MM.1S (cell line): ENCODE results near the gene ADH1C.

ENCODE experiments used
- DNase-seq: peaks from one replicate; pipeline ENCODE4 v3.0.0-alpha.2; 2015
- H2AFZ ChIP-seq: fragments of 300-600 bp; sonication (generic); 2 replicates; pipeline ENCODE4 v1.6.0; 2016; ENCODE audit warnings: antibody characterized with exemption, low read length
- H3F3A ChIP-seq: fragments of 300-600 bp; sonication (generic); 2 replicates; pipeline ENCODE4 v1.6.1; 2016; ENCODE audit warnings: mild to moderate bottlenecking, antibody characterized with exemption, low read length, moderate library complexity, mixed read lengths; ENCODE audit not compliant: insufficient read depth
- H3K27ac ChIP-seq: fragments of 300-600 bp; sonication (generic); 2 replicates; pipeline ENCODE4 v1.5.1; 2016; ENCODE audit warnings: mild to moderate bottlenecking, low read length
- H3K27me3 ChIP-seq: fragments of 300-600 bp; sonication (generic); replicated peaks from 2 replicates; pipeline ENCODE4 v1.6.0; 2016; ENCODE audit warnings: low read length; ENCODE audit not compliant: insufficient read depth
- H3K36me3 ChIP-seq: fragments of 300-600 bp; sonication (generic); replicated peaks from 2 replicates; pipeline ENCODE4 v1.6.1; 2016; ENCODE audit warnings: mild to moderate bottlenecking, low read length, mixed read lengths; ENCODE audit not compliant: insufficient read depth
- H3K4me1 ChIP-seq: fragments of 300-600 bp; sonication (generic); 2 replicates; pipeline ENCODE4 v1.6.1; 2016; ENCODE audit warnings: low read length, mixed read lengths
- H3K4me2 ChIP-seq: fragments of 300-600 bp; sonication (generic); 2 replicates; pipeline ENCODE4 v1.6.0; 2016; ENCODE audit warnings: low read depth, low read length
- H3K4me3 ChIP-seq: fragments of 300-600 bp; sonication (generic); 2 replicates; pipeline ENCODE4 v1.5.1; 2016; ENCODE audit warnings: low read length, mixed read lengths
- H3K79me2 ChIP-seq: fragments of 300-600 bp; sonication (generic); 2 replicates; pipeline ENCODE4 v1.6.1; 2016; ENCODE audit warnings: mixed run types, low read length, mixed read lengths
- H3K9ac ChIP-seq: fragments of 300-600 bp; sonication (generic); 2 replicates; pipeline ENCODE4 v1.6.1; 2016; ENCODE audit warnings: low read length, mixed read lengths
- H3K9me2 ChIP-seq: fragments of 300-600 bp; sonication (generic); replicated peaks from 2 replicates; pipeline ENCODE4 v1.6.1; 2016; ENCODE audit warnings: mild to moderate bottlenecking, low read length, mixed read lengths; ENCODE audit not compliant: insufficient read depth
- H3K9me3 ChIP-seq: fragments of 300-600 bp; sonication (generic); replicated peaks from 2 replicates; pipeline ENCODE4 v1.6.1; 2016; ENCODE audit warnings: mild to moderate bottlenecking, low read length, mixed read lengths; ENCODE audit not compliant: insufficient read depth
- H4K20me1 ChIP-seq: fragments of 300-600 bp; sonication (generic); 2 replicates; pipeline ENCODE4 v1.6.1; 2016; ENCODE audit warnings: mild to moderate bottlenecking, low read length, moderate library complexity, mixed read lengths; ENCODE audit not compliant: insufficient read depth
- EZH2 ChIP-seq: fragments of 300-600 bp; sonication (generic); optimal IDR thresholded peaks from 2 replicates; pipeline ENCODE3; 2017; ENCODE audit warnings: low read depth, mild to moderate bottlenecking, antibody characterized with exemption, low read length, mixed read lengths
- EZH2phosphoT487 ChIP-seq: fragments of 300-600 bp; sonication (generic); IDR thresholded peaks from 2 replicates; pipeline ENCODE4 v1.6.1; 2018; ENCODE audit warnings: antibody characterized with exemption, low read length
- TF ChIP-seq, protein P1 (sequence below): fragments of 300-600 bp; sonication (generic); IDR thresholded peaks from 2 replicates; pipeline ENCODE4 v1.5.1; 2016; ENCODE audit warnings: antibody characterized with exemption, low read length, mixed read lengths

The ADH1C gene

DNA sequence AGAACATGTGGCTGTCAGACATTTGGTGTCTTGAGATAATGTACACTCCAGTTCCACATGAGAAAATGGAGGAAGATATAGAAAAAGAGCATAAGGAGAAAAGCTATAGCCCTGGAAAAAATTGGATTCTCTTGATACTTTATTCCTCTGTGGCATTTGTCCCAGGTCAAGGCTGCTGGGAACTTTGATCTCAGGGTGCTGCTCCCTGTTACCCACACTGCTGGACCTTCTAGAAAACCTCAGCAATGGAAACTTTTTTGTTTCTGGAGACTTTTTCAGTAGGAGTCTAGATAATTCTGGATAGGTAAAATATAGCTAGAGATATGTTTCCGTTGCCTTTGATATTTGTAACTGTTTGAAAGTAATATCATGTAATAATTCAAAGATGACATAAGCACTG is 11.1 kb downstream of the ADH1C start:
- H3K36me3 ChIP-seq: no peaks in the 10 kb centered on the region
- no peak for DNase-seq
- H3K27me3 ChIP-seq: no peaks in the 10 kb centered on the region

DNA sequence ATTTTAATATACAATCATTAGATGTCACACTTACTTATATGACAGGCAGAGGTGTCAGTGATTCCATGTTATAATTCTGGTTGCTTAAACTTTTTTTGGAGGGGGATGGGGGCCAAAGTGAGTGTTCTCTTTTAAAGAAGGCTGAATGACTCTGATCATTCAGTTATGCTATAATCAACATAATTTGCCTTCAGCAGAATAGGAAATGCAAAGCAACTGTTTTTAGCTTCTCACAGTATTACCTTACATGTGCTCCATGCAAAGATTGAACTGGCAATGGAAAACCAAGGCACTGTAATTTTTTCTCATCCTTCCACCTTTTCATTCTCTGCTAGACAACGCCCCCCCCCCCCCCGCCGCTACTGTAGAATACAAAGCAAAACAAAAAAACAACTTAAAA is 13.4 kb downstream of the ADH1C start:
- TF ChIP-seq, protein P1, sequence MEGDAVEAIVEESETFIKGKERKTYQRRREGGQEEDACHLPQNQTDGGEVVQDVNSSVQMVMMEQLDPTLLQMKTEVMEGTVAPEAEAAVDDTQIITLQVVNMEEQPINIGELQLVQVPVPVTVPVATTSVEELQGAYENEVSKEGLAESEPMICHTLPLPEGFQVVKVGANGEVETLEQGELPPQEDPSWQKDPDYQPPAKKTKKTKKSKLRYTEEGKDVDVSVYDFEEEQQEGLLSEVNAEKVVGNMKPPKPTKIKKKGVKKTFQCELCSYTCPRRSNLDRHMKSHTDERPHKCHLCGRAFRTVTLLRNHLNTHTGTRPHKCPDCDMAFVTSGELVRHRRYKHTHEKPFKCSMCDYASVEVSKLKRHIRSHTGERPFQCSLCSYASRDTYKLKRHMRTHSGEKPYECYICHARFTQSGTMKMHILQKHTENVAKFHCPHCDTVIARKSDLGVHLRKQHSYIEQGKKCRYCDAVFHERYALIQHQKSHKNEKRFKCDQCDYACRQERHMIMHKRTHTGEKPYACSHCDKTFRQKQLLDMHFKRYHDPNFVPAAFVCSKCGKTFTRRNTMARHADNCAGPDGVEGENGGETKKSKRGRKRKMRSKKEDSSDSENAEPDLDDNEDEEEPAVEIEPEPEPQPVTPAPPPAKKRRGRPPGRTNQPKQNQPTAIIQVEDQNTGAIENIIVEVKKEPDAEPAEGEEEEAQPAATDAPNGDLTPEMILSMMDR: no peak
- TF ChIP-seq EZH2phosphoT487 (no peak), EZH2 (no peak)
- Histone ChIP-seq H2AFZ (no peak overlapping the region), H3K4me3 (no peak overlapping the region), H3K27me3 (no peaks in the 10 kb centered on the region), H3K9ac (no peak overlapping the region), H3K9me3 (no peaks in the 10 kb centered on the region), H4K20me1 (no peaks in the 10 kb centered on the region), H3K36me3 (no peaks in the 10 kb centered on the region), H3K27ac (no peak overlapping the region), H3K9me2 (no peaks in the 10 kb centered on the region), H3K79me2 (no peaks in the 10 kb centered on the region), H3K4me2 (no peak overlapping the region), H3K4me1 (no peaks in the 10 kb centered on the region), H3F3A (no peaks in the 10 kb centered on the region)
- DNase-seq: no peak

More for the DNA sequence above, 11.1 kb downstream of the ADH1C start:
- Histone ChIP-seq H4K20me1 (no peaks in the 10 kb centered on the region), H3F3A (no peaks in the 10 kb centered on the region), H3K9me2 (no peaks in the 10 kb centered on the region), H3K4me2 (no peak overlapping the region), H3K9ac (no peak overlapping the region), H3K9me3 (no peaks in the 10 kb centered on the region), H3K4me3 (no peak overlapping the region), H3K4me1 (no peaks in the 10 kb centered on the region), H2AFZ (no peak overlapping the region), H3K27ac (no peak overlapping the region), H3K79me2 (no peaks in the 10 kb centered on the region)
- TF ChIP-seq, protein P1: no peak
- no peak for TF ChIP-seq EZH2phosphoT487
- TF ChIP-seq EZH2: no peak

GRCh38 chr4:99336553-99336952 is 16.0 kb downstream of the ADH1C start:
- TF ChIP-seq EZH2phosphoT487: no peak

DNA sequence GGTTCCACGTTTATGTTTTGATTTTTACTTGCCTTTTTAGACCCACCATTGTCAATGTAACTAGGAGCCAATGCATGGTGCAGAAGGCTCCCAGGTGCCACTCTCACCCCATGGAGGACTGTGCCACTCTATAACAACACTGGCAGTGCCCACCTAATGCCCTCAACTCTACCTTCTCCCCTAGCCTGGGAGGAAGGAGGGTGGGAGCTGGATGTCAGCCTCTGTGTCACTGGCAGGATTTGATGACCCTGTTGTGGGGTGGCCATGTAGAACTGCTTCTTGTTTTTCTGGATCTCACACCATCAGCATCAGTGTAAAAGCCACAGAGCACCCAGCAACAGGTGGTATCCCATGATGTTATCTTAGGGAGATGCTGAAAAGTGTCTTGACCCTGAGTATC is 17.7 kb downstream of the ADH1C start:
- no peak overlapping the region for H3K4me3 ChIP-seq
- TF ChIP-seq, protein P1: no peak
- TF ChIP-seq EZH2: no peak
- TF ChIP-seq EZH2phosphoT487: no peak
- no peak overlapping the region for H3K4me2 ChIP-seq
- H3K9ac ChIP-seq: no peak overlapping the region
- DNase-seq: no peak
- no peaks in the 10 kb centered on the region for H3K9me3 ChIP-seq
- no peaks in the 10 kb centered on the region for H3K27me3 ChIP-seq
- H3K36me3 ChIP-seq: no peaks in the 10 kb centered on the region
- H3K4me1 ChIP-seq: no peaks in the 10 kb centered on the region
- H3K79me2 ChIP-seq: no peaks in the 10 kb centered on the region
- H2AFZ ChIP-seq: no peak overlapping the region
- H3F3A ChIP-seq: no peaks in the 10 kb centered on the region
- H3K9me2 ChIP-seq: no peaks in the 10 kb centered on the region
- no peak overlapping the region for H3K27ac ChIP-seq
- H4K20me1 ChIP-seq: no peaks in the 10 kb centered on the region

More at GRCh38 chr4:99336553-99336952, 16.0 kb downstream of the ADH1C start:
- Histone ChIP-seq H3K27ac (no peak overlapping the region), H3K9me3 (no peaks in the 10 kb centered on the region), H3K9ac (no peak overlapping the region), H2AFZ (no peak overlapping the region), H3K79me2 (no peaks in the 10 kb centered on the region), H3K4me2 (no peak overlapping the region), H3K9me2 (no peaks in the 10 kb centered on the region), H3K27me3 (no peaks in the 10 kb centered on the region), H3K4me3 (no peak overlapping the region), H3K4me1 (no peaks in the 10 kb centered on the region), H3K36me3 (no peaks in the 10 kb centered on the region), H3F3A (no peaks in the 10 kb centered on the region), H4K20me1 (no peaks in the 10 kb centered on the region)
- DNase-seq: no peak
